NOMO-1 treated with dmso at 0.1 percent for 144 hours (cell line): Measurements from ENCODE around the gene TFR2.

Source experiments
- DNase-seq: peaks from one replicate; lab custom pipeline; 2025; ENCODE audit not compliant: unreplicated experiment; lab: John Stamatoyannopoulos, UW

Gene TFR2

DNA sequence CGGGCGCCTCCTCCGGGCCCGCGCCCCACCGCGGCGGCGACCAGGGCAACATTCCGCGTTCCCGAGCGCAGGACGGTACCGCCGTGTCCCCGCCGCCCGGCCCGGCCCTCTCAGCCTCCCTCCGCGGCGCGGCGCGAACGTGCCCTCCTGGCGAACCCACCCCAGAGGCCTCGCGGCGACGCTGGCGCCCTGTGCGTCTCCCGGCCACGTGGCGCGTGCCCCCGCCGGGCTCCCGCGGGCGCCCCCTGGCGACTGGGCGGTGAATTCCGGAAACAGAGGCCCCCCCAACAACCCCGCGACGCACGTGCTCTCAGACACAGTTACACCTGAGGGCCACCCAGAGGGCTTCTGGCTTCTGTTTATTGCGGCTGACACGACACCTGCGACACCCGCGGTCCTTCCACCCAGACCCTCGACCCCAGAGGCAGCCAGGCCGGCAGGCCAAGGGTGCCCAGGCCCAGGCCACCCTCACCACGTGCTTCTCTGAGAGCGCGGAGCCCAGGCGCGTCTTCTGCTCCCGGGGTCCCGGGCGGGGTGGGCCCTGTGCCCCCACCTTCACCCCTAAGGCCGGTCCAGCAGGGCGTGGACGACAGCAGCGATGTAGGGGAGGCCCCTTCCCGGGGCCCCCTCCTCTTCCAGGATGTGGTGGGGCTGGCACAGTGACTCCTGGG is 67.5 kb downstream of the TFR2 start, which contains the start of gene SAP25:
Gene SAP25 (minus strand): TSS at position 210 of the 671 bp plus-strand sequence. CDS start 158 bp downstream, at position 52.
- no peak for DNase-seq

DNA sequence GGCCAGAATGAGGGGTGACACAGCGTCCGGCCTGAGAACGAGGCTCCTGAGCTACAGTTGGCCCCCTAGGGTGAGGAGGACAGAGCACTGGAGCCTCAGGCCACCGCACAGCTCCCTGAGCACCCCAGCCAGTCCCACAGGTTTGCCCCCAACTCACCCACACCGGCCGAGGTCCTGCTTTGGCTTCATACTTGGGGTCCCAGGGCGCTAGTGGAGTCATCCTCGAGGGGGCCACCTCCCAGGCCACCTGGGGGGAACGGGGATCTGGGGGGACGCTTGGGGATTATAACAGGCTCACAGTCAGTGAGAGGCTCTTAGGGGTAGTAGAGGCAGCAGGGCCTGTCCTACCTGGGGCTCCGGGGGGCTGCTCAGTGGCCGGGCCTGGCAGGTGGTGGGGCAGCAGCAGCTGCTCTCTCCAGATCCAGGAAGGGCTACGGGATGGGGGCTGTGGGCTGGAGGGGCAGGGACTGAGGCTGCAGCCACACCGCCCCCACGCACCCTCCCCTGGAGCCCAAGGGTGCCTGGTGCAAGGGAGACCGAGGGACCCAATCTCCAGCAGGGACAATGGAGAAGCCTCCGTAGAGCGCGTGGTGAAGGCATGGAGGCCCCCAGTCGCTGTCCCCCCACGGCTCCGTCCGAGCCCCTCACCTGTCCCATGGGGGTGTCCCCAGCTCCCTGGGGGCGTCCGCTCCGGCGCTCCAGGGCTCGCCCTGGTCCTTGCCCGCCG is 68.2 kb downstream of the TFR2 start:
- no peak for DNase-seq

DNA sequence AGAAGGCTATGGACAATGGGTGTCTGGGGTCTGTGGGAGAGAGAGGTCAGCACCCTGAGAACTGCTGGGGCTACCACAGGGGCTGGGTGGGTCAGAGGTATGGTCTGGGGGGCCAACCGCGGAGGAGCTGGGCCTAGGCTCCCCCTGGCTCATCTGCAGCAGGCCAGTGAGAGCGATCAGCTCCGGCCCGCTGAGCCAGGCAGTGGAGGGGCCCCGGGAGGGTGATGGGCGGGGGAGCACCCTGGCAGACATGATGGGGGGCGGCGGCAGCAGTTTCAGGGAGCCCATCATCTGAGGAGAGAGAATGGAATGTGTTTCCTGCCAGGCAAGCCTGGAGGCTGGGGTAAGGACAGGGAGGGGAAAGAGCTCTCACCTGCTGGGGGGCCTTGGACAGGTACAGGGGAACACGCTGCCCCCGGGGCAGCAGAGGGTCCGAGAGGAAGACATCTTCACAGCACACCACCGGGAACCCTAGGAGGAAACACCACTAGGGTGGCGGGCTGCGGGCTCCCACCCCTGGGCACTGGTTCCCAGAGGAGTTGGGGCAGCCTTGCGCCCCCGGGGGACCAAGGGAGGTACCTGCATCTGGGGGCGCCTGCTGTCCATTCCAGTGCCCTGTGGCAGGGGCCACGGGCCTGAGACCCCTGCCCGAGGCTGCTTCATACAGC is 68.9 kb downstream of the TFR2 start:
- no peak for DNase-seq

DNA sequence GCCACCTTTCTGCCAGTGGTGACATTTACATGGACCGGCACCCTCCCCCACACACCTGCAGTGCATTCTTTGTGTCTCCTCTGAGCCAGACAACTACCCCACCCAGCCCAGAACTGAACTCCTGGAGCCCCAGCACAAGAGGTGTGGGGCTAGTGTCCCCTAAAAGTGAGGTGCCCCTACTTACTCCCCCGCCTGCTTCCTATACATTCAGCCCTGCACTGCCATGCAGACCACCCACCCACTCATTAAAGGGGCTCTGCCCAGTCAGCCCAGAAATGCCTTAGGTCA is 69.6 kb downstream of the TFR2 start:
- no peak for DNase-seq

DNA sequence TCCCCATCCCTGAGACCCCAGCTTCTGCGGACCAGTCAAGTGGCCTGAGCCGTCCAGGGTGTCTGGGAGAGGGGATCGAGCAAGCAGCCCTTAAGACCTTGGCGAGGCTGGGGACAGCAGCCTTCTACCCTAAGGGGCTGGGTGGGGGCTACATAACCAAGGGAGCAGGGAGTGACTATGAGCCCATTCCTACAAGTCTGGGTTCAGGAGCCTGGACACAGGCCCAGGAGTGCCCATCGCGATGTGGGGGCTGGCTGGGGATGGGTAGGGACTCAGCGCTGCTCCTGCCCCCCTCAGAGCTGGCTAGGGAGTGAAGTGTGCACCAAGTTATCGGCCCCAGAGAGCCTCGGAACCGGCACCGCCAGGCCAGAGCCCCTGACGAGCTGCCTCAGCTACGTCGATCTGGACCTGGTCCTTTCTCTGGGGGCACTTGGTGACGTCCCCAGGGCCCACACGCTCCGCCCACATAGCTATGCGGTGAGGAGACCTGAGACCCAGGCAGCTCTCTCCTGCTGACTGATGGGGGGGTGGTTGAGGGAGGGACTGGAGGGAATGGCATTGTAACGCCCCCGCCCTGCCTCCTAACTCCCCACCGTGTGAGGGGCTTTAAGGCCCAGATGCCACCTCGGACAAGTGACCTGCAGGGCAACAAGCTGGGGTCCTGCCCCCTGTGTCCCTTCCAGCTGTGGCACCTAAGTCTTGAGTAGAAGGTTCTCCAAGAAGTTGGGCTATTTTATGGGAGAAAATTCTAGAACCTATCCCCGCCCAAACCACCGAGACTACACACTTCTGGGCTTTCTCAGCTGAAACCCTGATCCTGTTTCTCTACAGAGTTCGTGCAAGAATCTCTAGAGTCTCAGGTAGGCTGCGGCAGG is 70.2 kb downstream of the TFR2 start:
- no peak for DNase-seq
